PC-9 (cell line): ENCODE results near the gene UFC1. TPM values are rescaled to one million over a fixed set of nuclear protein-coding genes. Genes with fewer than 3 reads are reported as not detected.

Experiments used
- BruUV-seq: library from RNA; stranded (reverse); fragments of 400-500 nt; replicated peaks from 2 replicates; lab custom pipeline; 2021; lab: Mats Ljungman, UMichigan
- CTCF ChIA-PET: fragments of 300-600 bp; sonication (Branson Sonifier 250); formaldehyde crosslinking; loops from one replicate; lab custom pipeline; 2022; ENCODE audit warnings: antibody characterized with exemption; lab: Charles Lee
- POLR2A ChIA-PET: fragments of 300-600 bp; sonication (Branson Sonifier 250); formaldehyde crosslinking; loops from one replicate; lab custom pipeline; 2022; ENCODE audit warnings: antibody characterized with exemption; ENCODE audit not compliant: unreplicated experiment; lab: Charles Lee
- DNase-seq, 2 experiments: peaks; one replicate each; pipeline versions ENCODE4 v3.0.0 to v3.0.0-alpha.2; 2015 to 2022; ENCODE audit warnings: mixed read lengths in 1 of 2
- H2AFZ ChIP-seq: fragments of 200-600 bp; sonication (generic); 2 replicates; pipeline ENCODE4 v1.8.1; 2017; ENCODE audit warnings: antibody characterized with exemption
- H3F3A ChIP-seq: fragments of 200-600 bp; sonication (generic); 2 replicates; pipeline ENCODE4 v1.8.1; 2017; ENCODE audit warnings: antibody characterized with exemption, mild to moderate bottlenecking, low read depth; ENCODE audit not compliant: insufficient read depth
- H3K27ac ChIP-seq: fragments of 200-600 bp; sonication (generic); 2 replicates; pipeline ENCODE4 v1.6.1; 2016; ENCODE audit warnings: mixed run types
- H3K27me3 ChIP-seq: fragments of 200-600 bp; sonication (generic); 2 replicates; pipeline ENCODE4 v1.6.1; 2016; ENCODE audit warnings: low read depth, mixed run types; ENCODE audit not compliant: insufficient read depth
- H3K36me3 ChIP-seq: fragments of 200-600 bp; sonication (generic); 2 replicates; pipeline ENCODE4 v1.6.1; 2016; ENCODE audit warnings: low read depth, mixed run types
- H3K4me1 ChIP-seq: fragments of 200-600 bp; sonication (generic); replicated peaks from 2 replicates; pipeline ENCODE4 v1.6.1; 2016; ENCODE audit warnings: mixed run types; ENCODE audit not compliant: insufficient read depth
- H3K4me2 ChIP-seq: fragments of 200-600 bp; sonication (generic); 2 replicates; pipeline ENCODE4 v1.6.1; 2017; ENCODE audit warnings: mixed run types
- H3K4me3 ChIP-seq: fragments of 200-600 bp; sonication (generic); 2 replicates; pipeline ENCODE4 v1.6.1; 2016; ENCODE audit warnings: mixed run types
- H3K79me2 ChIP-seq: fragments of 200-600 bp; sonication (generic); 2 replicates; pipeline ENCODE4 v1.6.1; 2017; ENCODE audit warnings: low read depth, mixed run types
- H3K9me2 ChIP-seq: fragments of 200-600 bp; sonication (generic); 2 replicates; pipeline ENCODE4 v1.8.1; 2017; ENCODE audit warnings: mild to moderate bottlenecking; ENCODE audit not compliant: insufficient read depth
- H3K9me3 ChIP-seq: fragments of 200-600 bp; sonication (generic); 2 replicates; pipeline ENCODE4 v1.8.1; 2016; ENCODE audit warnings: low read depth; ENCODE audit not compliant: insufficient read depth
- H4K20me1 ChIP-seq: fragments of 200-600 bp; sonication (generic); 2 replicates; pipeline ENCODE4 v1.8.1; 2017; ENCODE audit not compliant: insufficient read depth
- CTCF ChIP-seq: fragments of 200-600 bp; sonication (generic); conservative IDR thresholded peaks from 2 replicates; pipeline ENCODE4 v1.6.1; 2017; ENCODE audit warnings: mixed run types, antibody characterized with exemption, mild to moderate bottlenecking, moderate library complexity
- EZH2 ChIP-seq: fragments of 200-600 bp; sonication (generic); IDR thresholded peaks from 2 replicates; pipeline ENCODE4 v1.8.0; 2017; ENCODE audit warnings: antibody characterized with exemption, low read depth
- intact Hi-C: fragments of 100-400 bp; cut with micrococcal nuclease; formaldehyde crosslinking; loops from one replicate; pipeline ENCODE4 v1.10.0; 2022; ENCODE audit not compliant: unreplicated experiment
- total RNA-seq: library from RNA; stranded (reverse); gene quantifications from 2 replicates; pipeline ENCODE4 v1.2.3, GENCODE V29; 2021

UFC1 gene
- total RNA-seq, 1 experiment from 2014 or later, result 74.9 TPM

GRCh38 chr1:161174911-161175310 lies 21.1 kb downstream of the UFC1 start:
- no peaks in the 10 kb centered on the region for H3K27me3 ChIP-seq
- TF ChIP-seq CTCF, result no peak
- no peak overlapping the region for H3K4me3 ChIP-seq
- H3K36me3 ChIP-seq, result peaks cover 11% of the 10 kb centered on the region
- H3K9me2 ChIP-seq, result no peaks in the 10 kb centered on the region
- peaks cover 9% of the 10 kb centered on the region; the same call in 1 of the 2 replicates for H3F3A ChIP-seq
- CTCF ChIA-PET, result no interaction called here
- no peaks in the 10 kb centered on the region for H3K9me3 ChIP-seq
- BruUV-seq, result no TSS peak
- no peaks in the 10 kb centered on the region for H4K20me1 ChIP-seq
- H3K27ac ChIP-seq, result no peak overlapping the region
- peaks cover 14% of the 10 kb centered on the region for H3K79me2 ChIP-seq
- intact Hi-C loops, result no loop called here
- no peak for DNase-seq
- H3K4me2 ChIP-seq, result no peak overlapping the region
- H2AFZ ChIP-seq, result no peak overlapping the region
- POLR2A ChIA-PET, result no interaction called here
- H3K4me1 ChIP-seq, result peaks cover 15% of the 10 kb centered on the region

- BruUV-seq, result TSS peak; percentile 48
- POLR2A ChIA-PET, result interaction anchor here (0.6 kb wide), 1 partner anchor 28 kb away, joined by 4 read pairs; no protein-coding TSS in a partner anchor
- CTCF ChIA-PET, result interaction anchor here (0.5 kb wide), 1 partner anchor 13 kb away, joined by 3 read pairs; no protein-coding TSS in a partner anchor
- Histone ChIP-seq H3K4me1 (peaks cover 15% of the 10 kb centered on the region), H3K4me3 (peak overlapping the region; percentile 83), H3K4me2 (peak overlapping the region; percentile 85), H3K79me2 (peaks cover 14% of the 10 kb centered on the region), H3K27me3 (no peaks in the 10 kb centered on the region), H3F3A (peaks cover 15% of the 10 kb centered on the region; the same call in 1 of the 2 replicates), H3K9me2 (no peaks in the 10 kb centered on the region), H3K36me3 (peaks cover 11% of the 10 kb centered on the region), H2AFZ (no peak overlapping the region), H3K27ac (no peak overlapping the region), H3K9me3 (no peaks in the 10 kb centered on the region), H4K20me1 (no peaks in the 10 kb centered on the region)
- intact Hi-C loops, result no loop called here
- DNase-seq, result no peak
- TF ChIP-seq CTCF, result no peak
- TF ChIP-seq EZH2, result no peak
These were observed 22.1 kb downstream of the UFC1 start for GRCh38 chr1:161175771-161176453.

- H3K9me3 ChIP-seq, result no peaks in the 10 kb centered on the region
- H2AFZ ChIP-seq, result peak overlapping the region; percentile 94
- H3K36me3 ChIP-seq, result peaks cover 11% of the 10 kb centered on the region
- ChIA-PET CTCF (interaction anchor here (0.5 to 0.6 kb wide), 2 partner anchors 12 to 179 kb away, joined by 3 to 13 read pairs; no protein-coding TSS in a partner anchor), POLR2A (interaction anchor here (0.6 to 0.7 kb wide), 5 partner anchors 11 to 504 kb away, joined by 3 to 29 read pairs (median 4); partner anchors contain the start of genes DEDD and PPOX)
- no peak for TF ChIP-seq CTCF
- TF ChIP-seq EZH2, result no peak
- H3K4me1 ChIP-seq, result peaks cover 15% of the 10 kb centered on the region
- H3K27me3 ChIP-seq, result no peaks in the 10 kb centered on the region
- H3K79me2 ChIP-seq, result peaks cover 14% of the 10 kb centered on the region
- no TSS peak for BruUV-seq
- H4K20me1 ChIP-seq, result no peaks in the 10 kb centered on the region
- peaks cover 13% of the 10 kb centered on the region; the same call in 1 of the 2 replicates for H3F3A ChIP-seq
- peak overlapping the region; percentile 85 for H3K4me2 ChIP-seq
- intact Hi-C loops, result loop anchor here (1.0 kb wide), 1 partner anchor 43 kb away; no protein-coding TSS in a partner anchor
- H3K9me2 ChIP-seq, result no peaks in the 10 kb centered on the region
- no peak for DNase-seq
- peak overlapping the region; percentile 61; the same call in 1 of the 2 replicates for H3K27ac ChIP-seq
- H3K4me3 ChIP-seq, result peak overlapping the region; percentile 83
These were observed 22.8 kb downstream of the UFC1 start for GRCh38 chr1:161176468-161177111.
